Esophagus squamous epithelium (tissue), 4 donors: ENCODE results near the gene COX7A2.

Experiments used
- POLR2A ChIP-seq, 4 donors: fragments of 450-650 bp; IDR thresholded peaks; one replicate each; pipeline ENCODE4 v1.6.1; 2017; ENCODE audit warnings: antibody characterized with exemption in 4 of 4, mild to moderate bottlenecking in 4 of 4, moderate library complexity in 3 of 4
- TF ChIP-seq, protein P1 (sequence below), 6 experiments: fragments of 450-650 bp in 4 of 6; fragments of 200-600 bp in 2 of 6; sonication (generic) in 2 of 6; IDR thresholded peaks; one replicate each; pipeline ENCODE4 v1.5.1; 2016 to 2019; ENCODE audit warnings: antibody characterized with exemption in 6 of 6, mild to moderate bottlenecking in 4 of 6, moderate library complexity in 4 of 6

- TF ChIP-seq, protein P1, sequence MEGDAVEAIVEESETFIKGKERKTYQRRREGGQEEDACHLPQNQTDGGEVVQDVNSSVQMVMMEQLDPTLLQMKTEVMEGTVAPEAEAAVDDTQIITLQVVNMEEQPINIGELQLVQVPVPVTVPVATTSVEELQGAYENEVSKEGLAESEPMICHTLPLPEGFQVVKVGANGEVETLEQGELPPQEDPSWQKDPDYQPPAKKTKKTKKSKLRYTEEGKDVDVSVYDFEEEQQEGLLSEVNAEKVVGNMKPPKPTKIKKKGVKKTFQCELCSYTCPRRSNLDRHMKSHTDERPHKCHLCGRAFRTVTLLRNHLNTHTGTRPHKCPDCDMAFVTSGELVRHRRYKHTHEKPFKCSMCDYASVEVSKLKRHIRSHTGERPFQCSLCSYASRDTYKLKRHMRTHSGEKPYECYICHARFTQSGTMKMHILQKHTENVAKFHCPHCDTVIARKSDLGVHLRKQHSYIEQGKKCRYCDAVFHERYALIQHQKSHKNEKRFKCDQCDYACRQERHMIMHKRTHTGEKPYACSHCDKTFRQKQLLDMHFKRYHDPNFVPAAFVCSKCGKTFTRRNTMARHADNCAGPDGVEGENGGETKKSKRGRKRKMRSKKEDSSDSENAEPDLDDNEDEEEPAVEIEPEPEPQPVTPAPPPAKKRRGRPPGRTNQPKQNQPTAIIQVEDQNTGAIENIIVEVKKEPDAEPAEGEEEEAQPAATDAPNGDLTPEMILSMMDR (IDR thresholded peaks at IDR 0.05) = no peak
- no peak for TF ChIP-seq POLR2A (IDR thresholded peaks at IDR 0.05)
Measured at GRCh38 chr6:75290136-75290945, 46.7 kb upstream of the COX7A2 start.
